Ascending aorta (tissue), 2 donors: ENCODE results near the gene KTN1. TPM values are rescaled to one million over a fixed set of nuclear protein-coding genes. Genes with fewer than 3 reads are reported as not detected.
A peak's percentile ranks its signal among the peaks of the same experiment; 100 is the strongest.

Experiments used
- DNase-seq, 2 donors: peaks; one replicate each; pipeline ENCODE4 v3.0.0-alpha.2; 2019; ENCODE audit warnings: low spot score in 2 of 2
- H3K27ac ChIP-seq, 2 donors: fragments of 200-600 bp; sonication (generic); one replicate each; pipeline ENCODE4 v1.5.1; 2016 to 2017; ENCODE audit warnings: mild to moderate bottlenecking in 1 of 2
- H3K27me3 ChIP-seq: fragments of 200-600 bp; sonication (generic); one replicate; pipeline ENCODE4 v1.5.1; 2017
- H3K36me3 ChIP-seq, 2 donors: fragments of 200-600 bp; sonication (generic); one replicate each; pipeline ENCODE4 v1.5.1; 2016
- H3K4me1 ChIP-seq, 2 donors: fragments of 200-600 bp; sonication (generic); one replicate each; pipeline ENCODE4 v1.5.1; 2016 to 2017; ENCODE audit warnings: mild to moderate bottlenecking in 1 of 2
- H3K4me3 ChIP-seq, 2 donors: fragments of 200-600 bp; sonication (generic); one replicate each; pipeline ENCODE4 v1.5.1; 2016 to 2017; ENCODE audit warnings: mild to moderate bottlenecking in 1 of 2
- H3K9me3 ChIP-seq, 2 donors: fragments of 200-600 bp; sonication (generic); one replicate each; pipeline ENCODE4 v1.5.1; 2016
- intact Hi-C: fragments of 100-400 bp; cut with DNase I; formaldehyde crosslinking; loops from one replicate; pipeline ENCODE4 v1.15.1; 2023
- total RNA-seq: library from RNA; depleted of rRNA; stranded (reverse); fragments of >200 nt; gene quantifications from one replicate; pipeline ENCODE4 v1.1.0, GENCODE V29; 2016
- TF ChIP-seq, protein P1 (sequence below), 3 experiments: fragments of 200-600 bp in 2 of 3; fragments of 450-650 bp in 1 of 3; sonication (generic) in 2 of 3; IDR thresholded peaks; one replicate each; pipeline ENCODE4 v1.5.1; 2016 to 2019; ENCODE audit warnings: antibody characterized with exemption in 3 of 3, mild to moderate bottlenecking in 1 of 3, moderate library complexity in 1 of 3

Gene KTN1
- total RNA-seq, 1 donor from 2014 or later: 36.3 TPM

DNA sequence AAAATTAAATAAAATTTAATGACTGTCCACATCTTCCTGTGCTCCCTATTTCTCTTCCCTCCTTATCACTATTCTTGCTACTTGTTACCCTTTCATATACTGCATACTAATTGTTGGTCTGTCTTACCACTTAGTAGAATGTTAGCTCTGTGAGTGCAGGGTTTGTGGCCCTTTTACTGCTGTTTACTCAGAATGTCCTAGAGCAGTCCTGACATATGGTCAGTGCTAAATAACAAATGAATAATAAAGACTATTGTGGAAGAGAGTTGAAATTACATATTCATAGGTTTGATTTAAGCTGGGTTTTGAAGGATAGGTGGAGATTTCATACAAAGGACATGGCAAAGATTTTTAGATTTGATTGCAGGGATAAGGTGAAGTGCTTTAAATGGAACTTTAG, 24.5 kb downstream of the KTN1 start:
- Histone ChIP-seq H3K4me1 (peaks cover 0 to 31% of the 10 kb centered on the region in 2 donors), H3K36me3 (no peaks in the 10 kb centered on the region), H3K27ac (peak overlapping the region; percentile 17 to 47), H3K4me3 (no peak overlapping the region), H3K9me3 (peaks cover 0 to under 1% of the 10 kb centered on the region in 2 donors), H3K27me3 (no peaks in the 10 kb centered on the region)
- DNase-seq: no peak
- TF ChIP-seq, protein P1, sequence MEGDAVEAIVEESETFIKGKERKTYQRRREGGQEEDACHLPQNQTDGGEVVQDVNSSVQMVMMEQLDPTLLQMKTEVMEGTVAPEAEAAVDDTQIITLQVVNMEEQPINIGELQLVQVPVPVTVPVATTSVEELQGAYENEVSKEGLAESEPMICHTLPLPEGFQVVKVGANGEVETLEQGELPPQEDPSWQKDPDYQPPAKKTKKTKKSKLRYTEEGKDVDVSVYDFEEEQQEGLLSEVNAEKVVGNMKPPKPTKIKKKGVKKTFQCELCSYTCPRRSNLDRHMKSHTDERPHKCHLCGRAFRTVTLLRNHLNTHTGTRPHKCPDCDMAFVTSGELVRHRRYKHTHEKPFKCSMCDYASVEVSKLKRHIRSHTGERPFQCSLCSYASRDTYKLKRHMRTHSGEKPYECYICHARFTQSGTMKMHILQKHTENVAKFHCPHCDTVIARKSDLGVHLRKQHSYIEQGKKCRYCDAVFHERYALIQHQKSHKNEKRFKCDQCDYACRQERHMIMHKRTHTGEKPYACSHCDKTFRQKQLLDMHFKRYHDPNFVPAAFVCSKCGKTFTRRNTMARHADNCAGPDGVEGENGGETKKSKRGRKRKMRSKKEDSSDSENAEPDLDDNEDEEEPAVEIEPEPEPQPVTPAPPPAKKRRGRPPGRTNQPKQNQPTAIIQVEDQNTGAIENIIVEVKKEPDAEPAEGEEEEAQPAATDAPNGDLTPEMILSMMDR (IDR thresholded peaks at IDR 0.05): no peak
- intact Hi-C loops: no loop called here

- H3K9me3 ChIP-seq: no peaks in the 10 kb centered on the region
- no peak overlapping the region for H3K4me3 ChIP-seq
- no peaks in the 10 kb centered on the region for H3K36me3 ChIP-seq
- intact Hi-C loops: no loop called here
- peaks cover 0 to 31% of the 10 kb centered on the region in 2 donors for H3K4me1 ChIP-seq
- DNase-seq: no peak
- no peaks in the 10 kb centered on the region for H3K27me3 ChIP-seq
- peak overlapping the region; percentile 17 to 47 for H3K27ac ChIP-seq
- TF ChIP-seq, protein P1 (IDR thresholded peaks at IDR 0.05): no peak
Measured at GRCh38 chr14:55604900-55605418, 25.0 kb downstream of the KTN1 start.

- H3K36me3 ChIP-seq: no peaks in the 10 kb centered on the region
- no peak overlapping the region for H3K4me3 ChIP-seq
- TF ChIP-seq, protein P1 (IDR thresholded peaks at IDR 0.05): no peak
- intact Hi-C loops: no loop called here
- no peaks in the 10 kb centered on the region for H3K27me3 ChIP-seq
- no peak for DNase-seq
- H3K9me3 ChIP-seq: no peaks in the 10 kb centered on the region
- peaks cover 0 to 26% of the 10 kb centered on the region in 2 donors for H3K4me1 ChIP-seq
- H3K27ac ChIP-seq: no peak overlapping the region
Measured at GRCh38 chr14:55605793-55606192, 25.8 kb downstream of the KTN1 start.

DNA sequence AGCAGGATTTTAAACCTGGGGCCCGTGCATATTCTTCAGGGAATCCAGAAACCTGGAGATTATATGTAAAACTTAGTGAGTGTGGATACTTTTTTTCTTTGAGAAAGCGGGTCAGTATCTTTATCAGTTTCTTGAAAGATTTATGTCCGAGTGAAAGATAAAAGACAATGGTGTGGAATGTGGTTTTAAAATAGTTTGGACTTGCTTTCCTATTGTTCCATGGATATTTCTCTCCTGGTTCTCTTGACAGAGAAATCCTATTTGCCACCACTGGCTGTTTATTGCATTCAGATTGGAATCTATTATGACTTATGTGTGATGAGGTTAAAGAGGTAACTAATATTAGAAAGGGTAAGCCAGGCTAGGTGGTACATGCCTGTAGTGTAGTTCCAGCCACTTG, 27.4 kb downstream of the KTN1 start:
- Histone ChIP-seq H3K27ac (no peak overlapping the region), H3K27me3 (no peaks in the 10 kb centered on the region), H3K9me3 (no peaks in the 10 kb centered on the region), H3K4me1 (peaks cover 0 to 25% of the 10 kb centered on the region in 2 donors), H3K4me3 (no peak overlapping the region), H3K36me3 (no peaks in the 10 kb centered on the region)
- intact Hi-C loops: no loop called here
- TF ChIP-seq, protein P1 (IDR thresholded peaks at IDR 0.05): no peak
- DNase-seq: no peak

GRCh38 chr14:55609681-55610080, 29.7 kb downstream of the KTN1 start:
- peaks cover 0 to 3% of the 10 kb centered on the region in 2 donors for H3K36me3 ChIP-seq
- H3K4me3 ChIP-seq: no peak overlapping the region
- intact Hi-C loops: no loop called here
- no peaks in the 10 kb centered on the region for H3K9me3 ChIP-seq
- no peak overlapping the region for H3K27ac ChIP-seq
- TF ChIP-seq, protein P1 (IDR thresholded peaks at IDR 0.05): no peak
- no peak for DNase-seq
- peaks cover 3 to 17% of the 10 kb centered on the region in 2 donors for H3K4me1 ChIP-seq
- H3K27me3 ChIP-seq: no peaks in the 10 kb centered on the region
